Osteoblast (primary cell): ENCODE measurements around the gene COL25A1. TPM values are rescaled to one million over a fixed set of nuclear protein-coding genes. Genes with fewer than 3 reads are reported as not detected.

ENCODE experiments used
- DNase-seq: peaks from one replicate; pipeline ENCODE4 v3.0.0; 2011; ENCODE audit warnings: low spot score, mixed read lengths; ENCODE audit not compliant: insufficient read length; ENCODE audit errors: missing footprints
- H2AFZ ChIP-seq: 2 replicates; pipeline ENCODE4 v1.6.0; 2011; ENCODE audit warnings: mild to moderate bottlenecking, low read length
- H3K27ac ChIP-seq: 2 replicates; pipeline ENCODE4 v1.5.1; 2011; ENCODE audit warnings: mild to moderate bottlenecking, low read depth, low read length, moderate library complexity
- H3K27me3 ChIP-seq: 2 replicates; pipeline ENCODE4 v1.6.0; 2012; ENCODE audit warnings: mild to moderate bottlenecking, control low read depth, inconsistent platforms, low read length, moderate library complexity; ENCODE audit not compliant: insufficient read depth
- H3K36me3 ChIP-seq: 2 replicates; pipeline ENCODE4 v1.5.1; 2011; ENCODE audit warnings: mild to moderate bottlenecking, low read length, control low read depth, moderate library complexity; ENCODE audit not compliant: insufficient read depth
- H3K4me1 ChIP-seq: 2 replicates; pipeline ENCODE4 v1.5.1; 2011; ENCODE audit warnings: mild to moderate bottlenecking, low read length, control low read depth, moderate library complexity; ENCODE audit not compliant: insufficient read depth
- H3K4me2 ChIP-seq: 2 replicates; pipeline ENCODE4 v1.6.0; 2011; ENCODE audit warnings: mild to moderate bottlenecking, low read length; ENCODE audit not compliant: insufficient read depth
- H3K4me3 ChIP-seq: fragments of 200-600 bp; sonication (generic); 3 replicates; pipeline ENCODE4 v1.5.1; 2012; ENCODE audit warnings: mild to moderate bottlenecking, low read length, inconsistent platforms; ENCODE audit not compliant: insufficient read depth
- H3K79me2 ChIP-seq: 2 replicates; pipeline ENCODE4 v1.6.0; 2012; ENCODE audit warnings: mild to moderate bottlenecking, low read length, control low read depth, inconsistent platforms; ENCODE audit not compliant: insufficient read depth
- H3K9me3 ChIP-seq: 2 replicates; pipeline ENCODE4 v1.5.1; 2011; ENCODE audit warnings: low read depth, low read length, control low read depth
- H4K20me1 ChIP-seq: 2 replicates; pipeline ENCODE4 v1.6.0; 2012; ENCODE audit warnings: mild to moderate bottlenecking, low read length, control low read depth; ENCODE audit not compliant: insufficient read depth
- total RNA-seq: library from RNA; depleted of rRNA; stranded (reverse); fragments of >200 nt; gene quantifications from 2 replicates; pipeline ENCODE4 v1.2.3, GENCODE V29; 2012
- TF ChIP-seq, protein P1 (sequence below): IDR thresholded peaks from 2 replicates; pipeline ENCODE4 v1.5.1; 2011; ENCODE audit warnings: mild to moderate bottlenecking, low read depth, low read length, moderate library complexity; ENCODE audit errors: extremely low read depth

Gene COL25A1
- total RNA-seq = 1.2 and 1.4 TPM in 2 replicates

DNA sequence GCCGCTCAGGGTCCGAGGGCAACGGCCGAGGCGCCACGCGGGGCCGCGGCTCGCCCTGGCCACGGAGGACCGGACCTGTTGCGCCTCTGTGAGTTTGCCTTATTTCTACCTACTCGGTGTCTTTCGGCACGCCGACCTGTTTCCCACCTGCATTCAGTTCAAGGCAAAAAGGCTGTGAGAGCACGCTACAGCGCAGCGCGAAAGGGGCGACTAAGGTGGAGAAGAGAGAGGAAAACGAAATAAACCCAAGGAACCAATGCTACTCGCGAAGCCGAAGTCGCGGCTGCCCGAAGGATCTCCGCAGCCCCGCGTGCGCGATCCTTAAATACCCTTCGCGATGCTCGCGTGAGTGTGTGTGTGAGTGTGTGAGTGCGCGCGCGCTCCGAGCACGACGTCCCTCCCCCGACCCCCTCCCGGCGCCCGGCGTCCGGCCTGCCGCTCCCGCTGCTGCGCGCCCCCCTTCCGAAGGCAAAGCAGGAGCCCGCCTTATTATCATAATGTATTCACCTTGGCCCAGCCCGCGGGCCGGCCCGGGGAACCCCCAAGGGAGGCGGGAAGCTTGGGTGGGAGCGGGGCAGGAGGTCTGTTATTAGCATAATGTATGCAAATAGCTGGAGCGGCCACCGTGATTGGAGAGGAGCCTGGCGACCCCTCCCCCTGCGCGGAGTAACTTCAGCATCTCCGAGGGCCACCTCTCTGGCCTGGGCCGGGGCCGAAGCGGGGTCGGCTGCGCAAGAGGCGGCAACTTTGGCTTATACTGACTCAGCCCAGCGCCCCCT is at the start of gene COL25A1:
TSS of gene COL25A1 (minus strand) at position 298 of the 779 bp plus-strand sequence.
- peaks cover 50% of the 10 kb centered on the region for H3K27me3 ChIP-seq
- H2AFZ ChIP-seq = peak within 1 kb of the TSS; percentile 86
- H3K4me3 ChIP-seq = peak within 1 kb of the TSS; percentile 63
- no peaks in the 10 kb centered on the region for H3K9me3 ChIP-seq
- H3K4me2 ChIP-seq = peak within 1 kb of the TSS; percentile 80
- H3K36me3 ChIP-seq = no peaks in the 10 kb centered on the region
- TF ChIP-seq, protein P1, sequence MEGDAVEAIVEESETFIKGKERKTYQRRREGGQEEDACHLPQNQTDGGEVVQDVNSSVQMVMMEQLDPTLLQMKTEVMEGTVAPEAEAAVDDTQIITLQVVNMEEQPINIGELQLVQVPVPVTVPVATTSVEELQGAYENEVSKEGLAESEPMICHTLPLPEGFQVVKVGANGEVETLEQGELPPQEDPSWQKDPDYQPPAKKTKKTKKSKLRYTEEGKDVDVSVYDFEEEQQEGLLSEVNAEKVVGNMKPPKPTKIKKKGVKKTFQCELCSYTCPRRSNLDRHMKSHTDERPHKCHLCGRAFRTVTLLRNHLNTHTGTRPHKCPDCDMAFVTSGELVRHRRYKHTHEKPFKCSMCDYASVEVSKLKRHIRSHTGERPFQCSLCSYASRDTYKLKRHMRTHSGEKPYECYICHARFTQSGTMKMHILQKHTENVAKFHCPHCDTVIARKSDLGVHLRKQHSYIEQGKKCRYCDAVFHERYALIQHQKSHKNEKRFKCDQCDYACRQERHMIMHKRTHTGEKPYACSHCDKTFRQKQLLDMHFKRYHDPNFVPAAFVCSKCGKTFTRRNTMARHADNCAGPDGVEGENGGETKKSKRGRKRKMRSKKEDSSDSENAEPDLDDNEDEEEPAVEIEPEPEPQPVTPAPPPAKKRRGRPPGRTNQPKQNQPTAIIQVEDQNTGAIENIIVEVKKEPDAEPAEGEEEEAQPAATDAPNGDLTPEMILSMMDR = no peak
- no peak within 1 kb of the TSS for H3K27ac ChIP-seq
- no peaks in the 10 kb centered on the region for H4K20me1 ChIP-seq
- no peaks in the 10 kb centered on the region for H3K79me2 ChIP-seq
- peak; percentile 85 for DNase-seq
- H3K4me1 ChIP-seq = peaks cover 6% of the 10 kb centered on the region

DNA sequence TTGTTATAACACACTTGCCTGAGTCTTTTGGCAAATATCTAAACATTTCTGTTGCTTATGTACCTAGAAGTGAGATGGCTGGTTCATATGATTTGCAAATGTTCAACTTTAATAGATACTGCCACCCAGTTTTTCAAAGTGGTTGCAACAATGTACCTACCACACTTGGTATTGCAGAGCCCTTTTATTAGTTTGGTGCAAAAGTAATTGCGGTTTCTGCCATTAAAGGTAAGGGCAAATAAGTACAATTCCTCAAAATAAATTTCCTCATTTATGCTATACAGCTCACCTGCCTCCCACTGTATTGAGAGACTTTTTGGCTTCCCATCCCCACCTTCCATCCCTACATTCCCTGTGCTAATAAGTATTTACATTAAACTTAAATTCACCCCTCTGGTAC is 47.7 kb upstream of the COL25A1 start:
- Histone ChIP-seq H3K36me3 (no peaks in the 10 kb centered on the region), H3K27ac (no peak overlapping the region), H4K20me1 (no peaks in the 10 kb centered on the region), H3K4me1 (no peaks in the 10 kb centered on the region), H3K27me3 (no peaks in the 10 kb centered on the region), H2AFZ (no peak overlapping the region), H3K4me3 (no peak overlapping the region), H3K4me2 (no peak overlapping the region), H3K79me2 (no peaks in the 10 kb centered on the region), H3K9me3 (no peaks in the 10 kb centered on the region)
- TF ChIP-seq, protein P1 = no peak
- peak; percentile 44 for DNase-seq

DNA sequence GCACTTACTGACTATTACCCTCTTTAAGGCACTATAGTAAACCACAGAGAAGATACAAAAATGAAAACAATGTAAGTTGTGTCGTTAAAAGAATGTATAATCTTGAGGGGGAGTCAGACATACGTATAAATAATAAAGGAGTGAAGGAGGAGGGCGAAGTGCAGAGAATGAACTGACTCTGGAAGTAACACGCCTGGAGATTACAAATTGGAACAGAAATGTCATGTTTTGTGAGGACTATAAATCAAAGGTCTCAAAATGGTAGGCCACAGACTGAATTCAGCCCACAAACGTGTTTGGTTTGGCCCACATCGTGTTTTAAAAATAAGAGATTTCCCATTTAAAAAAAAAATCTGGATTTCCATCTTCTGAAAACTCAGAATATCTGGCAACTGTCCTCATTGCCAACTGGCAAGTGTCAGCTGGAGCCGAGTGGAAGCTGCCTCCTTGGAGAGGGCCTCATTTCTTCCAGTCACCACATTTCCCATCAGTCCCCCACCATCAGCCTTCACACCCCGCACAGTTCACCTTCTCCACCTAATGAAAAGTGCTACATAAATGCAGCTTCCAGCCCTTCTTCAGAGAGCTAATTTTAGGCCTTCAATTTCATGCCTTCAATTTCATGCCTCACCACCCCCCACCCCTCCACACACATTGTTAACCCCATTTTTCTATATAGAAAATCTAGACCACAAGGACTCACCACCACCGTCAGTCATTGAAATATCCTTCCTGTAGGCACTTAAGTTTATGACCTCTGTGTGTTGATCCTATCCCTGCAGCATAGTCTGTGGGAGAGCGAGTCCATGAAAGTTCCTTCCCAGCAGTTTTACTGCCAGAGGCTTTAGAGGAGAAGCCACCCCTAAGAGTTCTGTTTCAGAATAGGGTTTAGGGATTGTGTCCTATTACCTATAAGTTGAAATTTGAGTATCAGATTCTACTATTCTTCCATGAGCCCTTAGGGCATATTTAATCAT is 32.0 kb upstream of the COL25A1 start:
- no peak for DNase-seq
- no peak overlapping the region for H3K4me3 ChIP-seq
- H3K36me3 ChIP-seq = no peaks in the 10 kb centered on the region
- no peaks in the 10 kb centered on the region for H3K9me3 ChIP-seq
- TF ChIP-seq, protein P1 = no peak
- no peak overlapping the region for H3K27ac ChIP-seq
- H4K20me1 ChIP-seq = no peaks in the 10 kb centered on the region
- H2AFZ ChIP-seq = no peak overlapping the region
- no peaks in the 10 kb centered on the region for H3K4me1 ChIP-seq
- no peaks in the 10 kb centered on the region for H3K79me2 ChIP-seq
- H3K27me3 ChIP-seq = no peaks in the 10 kb centered on the region
- H3K4me2 ChIP-seq = no peak overlapping the region

DNA sequence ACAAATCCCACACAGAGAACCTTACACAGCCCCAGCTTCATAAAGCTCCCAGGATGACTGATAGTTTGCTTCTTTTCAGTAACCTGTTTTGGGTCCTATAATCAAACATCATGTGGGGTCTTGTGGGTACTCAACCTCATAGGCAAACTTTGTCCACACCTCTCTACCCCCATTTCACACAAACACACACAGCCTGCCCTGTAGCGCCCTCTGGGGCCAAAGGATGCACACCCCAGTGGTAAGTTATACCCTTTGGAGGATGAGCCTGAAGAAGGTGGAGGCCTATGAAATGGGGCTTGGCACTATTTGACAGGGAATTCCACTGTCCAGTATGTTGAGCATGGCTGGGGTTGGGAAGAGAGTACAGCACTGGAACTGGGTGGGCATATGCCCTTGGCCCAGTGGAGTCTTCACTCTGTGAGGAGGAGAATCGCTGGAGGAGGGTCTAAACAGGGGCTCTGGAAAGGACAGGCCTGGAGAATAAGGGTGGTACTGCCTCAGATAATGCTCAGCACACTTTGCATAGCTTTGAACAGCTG is 30.5 kb upstream of the COL25A1 start:
- H2AFZ ChIP-seq = no peak overlapping the region
- H3K79me2 ChIP-seq = no peaks in the 10 kb centered on the region
- no peak overlapping the region for H3K4me2 ChIP-seq
- TF ChIP-seq, protein P1 = peak; percentile 38
- DNase-seq = no peak
- H4K20me1 ChIP-seq = no peaks in the 10 kb centered on the region
- no peaks in the 10 kb centered on the region for H3K9me3 ChIP-seq
- no peaks in the 10 kb centered on the region for H3K4me1 ChIP-seq
- no peak overlapping the region for H3K4me3 ChIP-seq
- H3K27ac ChIP-seq = no peak overlapping the region
- no peaks in the 10 kb centered on the region for H3K27me3 ChIP-seq
- no peaks in the 10 kb centered on the region for H3K36me3 ChIP-seq
